Immature natural killer cell (primary cell): ENCODE measurements around the gene P3H1. TPM values are rescaled to one million over a fixed set of nuclear protein-coding genes. Genes with fewer than 3 reads are reported as not detected.

ENCODE experiments used
- DNase-seq, 3 donors: peaks; one replicate each; pipeline ENCODE4 v3.0.0; 2022; ENCODE audit warnings: mixed read lengths in 1 of 3
- H3K27ac Mint-ChIP-seq, 6 donors: one replicate each; pipeline ENCODE4 v1.8.0; 2020; ENCODE audit warnings: mixed read lengths in 6 of 6, mild to moderate bottlenecking in 5 of 6, inconsistent platforms in 4 of 6, moderate library complexity in 3 of 6
- H3K27me3 Mint-ChIP-seq, 3 donors: one replicate each; pipeline ENCODE4 v1.8.0; 2020 to 2021; ENCODE audit warnings: low read depth in 3 of 3, mild to moderate bottlenecking in 3 of 3, mixed read lengths in 3 of 3, moderate library complexity in 3 of 3, inconsistent platforms in 1 of 3
- H3K36me3 Mint-ChIP-seq, 3 donors: one replicate each; pipeline ENCODE4 v1.8.0; 2020; ENCODE audit warnings: mixed read lengths in 3 of 3, inconsistent platforms in 2 of 3, mild to moderate bottlenecking in 2 of 3
- H3K4me1 Mint-ChIP-seq, 2 donors: one replicate each; pipeline ENCODE4 v1.8.0; 2020; ENCODE audit warnings: inconsistent platforms in 2 of 2, mild to moderate bottlenecking in 2 of 2, mixed read lengths in 2 of 2, moderate library complexity in 1 of 2
- H3K4me3 Mint-ChIP-seq, 5 donors: one replicate each; pipeline ENCODE4 v1.8.0; 2020; ENCODE audit warnings: mild to moderate bottlenecking in 5 of 5, mixed read lengths in 5 of 5, inconsistent platforms in 3 of 5, moderate library complexity in 3 of 5
- H3K9me3 Mint-ChIP-seq, 6 donors: one replicate each; pipeline ENCODE4 v1.8.0; 2020; ENCODE audit warnings: mild to moderate bottlenecking in 6 of 6, mixed read lengths in 6 of 6, inconsistent platforms in 4 of 6, moderate library complexity in 3 of 6
- polyA plus RNA-seq, 3 donors: library from polyadenylated mRNA; unstranded; fragments of 300-500 nt; fragmentation: Illumina TruSeq; gene quantifications; one replicate each; pipeline ENCODE4 v1.2.3, GENCODE V29; 2021

Gene P3H1
- polyA plus RNA-seq, 3 donors from 2014 or later = 11.8 to 20.8 (median 17.3) TPM

DNA sequence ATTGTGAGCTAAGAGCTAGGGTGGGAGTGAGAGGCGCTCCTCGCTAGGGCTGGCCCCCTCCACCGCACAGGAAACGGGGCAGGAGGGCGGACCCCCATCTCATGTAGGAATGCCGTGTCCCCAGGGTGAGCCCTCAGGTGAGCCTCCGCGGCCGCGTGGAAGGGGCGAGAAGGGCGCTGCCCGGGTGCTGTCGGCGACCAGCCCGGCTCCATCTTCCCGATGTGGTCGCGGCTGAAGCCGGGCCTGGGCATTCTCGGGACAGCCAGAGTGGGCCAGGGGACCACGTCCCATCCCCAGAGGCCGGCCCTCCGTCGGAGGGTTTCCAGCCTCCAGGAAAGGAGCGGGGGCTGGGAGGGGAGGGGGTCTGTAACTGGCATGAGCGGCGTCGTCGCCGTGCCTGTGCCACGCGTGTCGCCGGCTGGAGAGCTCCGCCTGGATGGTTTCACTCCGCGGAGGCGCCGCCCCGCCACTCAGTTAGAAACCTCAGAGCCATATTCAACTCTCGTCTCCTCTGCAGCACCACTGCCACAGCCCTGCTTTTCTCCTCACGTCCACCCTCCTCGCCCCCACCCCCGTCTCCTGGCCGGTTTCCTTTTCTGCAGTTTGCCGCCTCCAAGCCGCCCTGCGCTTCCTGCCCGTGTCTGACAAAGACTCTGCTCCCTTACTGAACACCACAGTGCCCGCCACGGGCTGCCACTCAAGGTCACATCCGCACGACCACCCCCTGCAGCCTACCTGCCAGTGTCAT lies 18.3 kb upstream of the P3H1 start, which contains the start of gene TMEM269:
Gene TMEM269 (plus strand): TSS at position 46 of the 748 bp plus-strand sequence. CDS start 4,903 bp downstream, outside the sequence.
- Mint-ChIP-seq H3K27ac (peak within 1 kb of the TSS; percentile 56 to 79 (median 64)), H3K9me3 (no peaks in the 10 kb centered on the region), H3K36me3 (peaks cover 4 to 9% (median 4%) of the 10 kb centered on the region in 3 donors), H3K27me3 (peaks cover 0 to 5% (median 2%) of the 10 kb centered on the region in 3 donors), H3K4me3 (peak within 1 kb of the TSS; percentile 77 to 89 (median 83)), H3K4me1 (peaks cover 13 to 21% of the 10 kb centered on the region in 2 donors)
- DNase-seq = peak; percentile 41 to 46 (median 45)

DNA sequence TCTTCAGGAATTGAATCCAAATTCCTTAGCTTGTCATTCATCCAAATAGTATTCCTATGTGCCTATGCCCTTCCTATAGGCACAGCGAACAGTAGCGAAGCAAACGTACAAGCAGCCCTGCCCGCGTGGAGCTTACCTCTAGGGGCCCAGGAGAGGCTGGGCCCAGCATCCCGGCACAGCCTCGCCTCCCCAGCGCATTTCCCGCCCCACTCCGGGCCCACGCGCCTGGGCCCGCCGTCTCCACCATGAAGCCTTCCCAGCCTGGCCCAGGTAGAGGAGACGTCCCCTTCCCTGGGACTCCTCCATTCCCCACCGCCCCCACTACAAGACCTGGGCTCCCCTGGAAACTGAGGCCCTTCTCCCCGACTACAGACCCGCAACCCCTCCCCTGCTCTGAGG lies 17.7 kb upstream of the P3H1 start:
- Mint-ChIP-seq H3K4me1 (peaks cover 13 to 27% of the 10 kb centered on the region in 2 donors), H3K4me3 (peak overlapping the region; percentile 25 to 83 (median 40)), H3K27me3 (peaks cover 0 to 3% (median 2%) of the 10 kb centered on the region in 3 donors), H3K27ac (peak overlapping the region in 1 of 6 donors; percentile 51), H3K9me3 (no peaks in the 10 kb centered on the region), H3K36me3 (peaks cover 4 to 9% (median 4%) of the 10 kb centered on the region in 3 donors)
- DNase-seq = no peak

DNA sequence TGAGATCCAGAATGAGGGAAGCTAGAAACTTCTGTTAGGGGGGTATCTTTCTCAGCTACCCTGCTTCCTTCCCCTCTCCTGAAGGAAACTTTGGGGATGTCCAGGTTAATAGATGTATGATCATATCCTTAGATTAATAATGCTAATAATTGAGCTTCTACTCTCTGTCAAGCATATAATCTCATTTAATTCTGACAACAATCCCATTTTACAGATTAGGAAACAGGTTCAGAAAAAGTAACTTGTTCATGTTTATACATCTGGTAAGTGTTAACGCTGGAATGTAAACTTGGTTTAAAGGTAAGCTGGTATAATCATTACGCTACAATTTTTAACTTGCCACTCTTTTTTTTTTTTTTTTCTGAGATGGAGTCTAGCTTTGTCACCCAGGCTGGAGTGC lies 16.3 kb upstream of the P3H1 start:
- Mint-ChIP-seq H3K27ac (no peak overlapping the region), H3K4me1 (peaks cover 17 to 29% of the 10 kb centered on the region in 2 donors), H3K4me3 (no peak overlapping the region), H3K9me3 (no peaks in the 10 kb centered on the region), H3K27me3 (peaks cover 0 to 2% (median 2%) of the 10 kb centered on the region in 3 donors), H3K36me3 (peaks cover 4 to 14% (median 11%) of the 10 kb centered on the region in 3 donors)
- no peak for DNase-seq

DNA sequence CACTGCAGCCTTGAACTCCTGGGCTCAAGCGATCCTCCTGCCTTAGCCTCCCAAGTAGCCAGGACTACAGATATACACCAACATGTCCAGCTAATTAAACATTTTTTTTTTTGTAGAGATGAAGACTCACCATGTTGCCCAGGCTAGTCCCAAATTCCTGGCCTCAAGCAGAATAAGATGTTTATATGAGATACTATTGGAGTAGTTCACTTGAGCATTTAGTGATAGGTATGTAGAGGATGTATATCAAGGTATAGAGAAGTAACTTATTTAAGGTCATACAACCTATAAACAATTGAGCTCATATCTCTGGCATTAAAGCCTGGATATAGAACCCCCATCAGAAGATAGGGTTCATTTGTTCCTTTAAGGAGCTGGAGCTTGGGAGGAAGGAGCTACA lies 13.3 kb upstream of the P3H1 start:
- DNase-seq = no peak

DNA sequence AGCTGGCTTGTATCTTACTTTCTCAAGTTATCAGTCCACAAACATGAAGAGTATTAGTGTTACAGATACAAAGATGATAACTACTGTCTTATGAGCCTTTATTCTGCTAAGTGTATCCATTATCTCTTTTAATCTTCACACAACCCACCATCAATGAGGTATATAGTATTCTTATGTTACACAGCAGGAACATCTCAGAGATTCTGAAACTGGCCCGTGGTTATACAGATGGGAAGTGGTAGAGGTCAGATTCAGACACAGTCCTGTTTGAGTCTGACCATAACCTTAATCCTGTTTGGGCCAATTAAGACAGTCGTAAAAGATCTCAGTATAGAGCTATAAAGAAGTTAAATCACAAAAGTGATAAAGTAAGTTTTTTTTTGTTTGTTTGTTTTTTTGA lies 12.9 kb upstream of the P3H1 start:
- Mint-ChIP-seq H3K4me3 (no peak overlapping the region), H3K27ac (peak overlapping the region in 1 of 6 donors; percentile 5), H3K27me3 (peaks cover 0 to 2% (median 0%) of the 10 kb centered on the region in 3 donors), H3K36me3 (peaks cover 15 to 40% (median 19%) of the 10 kb centered on the region in 3 donors), H3K4me1 (peaks cover 11 to 17% of the 10 kb centered on the region in 2 donors), H3K9me3 (no peaks in the 10 kb centered on the region)
- DNase-seq = no peak

More for the DNA sequence above, 13.3 kb upstream of the P3H1 start:
- peaks cover 15 to 36% (median 19%) of the 10 kb centered on the region in 3 donors for H3K36me3 Mint-ChIP-seq
- peaks cover 12 to 19% of the 10 kb centered on the region in 2 donors for H3K4me1 Mint-ChIP-seq
- H3K4me3 Mint-ChIP-seq = no peak overlapping the region
- no peak overlapping the region for H3K27ac Mint-ChIP-seq
- no peaks in the 10 kb centered on the region for H3K9me3 Mint-ChIP-seq
- peaks cover 0 to 2% (median 0%) of the 10 kb centered on the region in 3 donors for H3K27me3 Mint-ChIP-seq

DNA sequence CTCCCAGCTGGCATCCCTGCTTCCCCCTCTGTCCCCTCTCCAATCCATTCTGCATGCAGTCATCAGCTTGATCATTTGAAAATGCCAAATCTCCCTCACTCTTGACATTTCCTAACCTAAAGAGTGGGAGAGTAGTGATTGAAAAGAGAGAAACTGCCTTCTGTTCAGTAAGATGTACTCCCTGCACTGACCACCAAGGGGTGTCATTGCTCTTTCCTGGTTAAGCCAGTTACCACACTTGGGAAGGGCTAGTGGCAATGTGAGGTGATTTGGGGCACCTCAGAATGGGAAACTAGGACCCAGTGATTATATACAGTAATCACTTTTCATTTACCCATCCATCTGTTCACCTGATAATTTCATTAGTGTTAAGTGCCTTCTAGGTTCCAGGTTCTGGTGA lies 11.0 kb upstream of the P3H1 start:
- H3K4me1 Mint-ChIP-seq = peaks cover 11 to 14% of the 10 kb centered on the region in 2 donors
- no peaks in the 10 kb centered on the region for H3K9me3 Mint-ChIP-seq
- H3K36me3 Mint-ChIP-seq = peaks cover 15 to 46% (median 19%) of the 10 kb centered on the region in 3 donors
- peaks cover 0 to 2% (median 0%) of the 10 kb centered on the region in 3 donors for H3K27me3 Mint-ChIP-seq
- H3K4me3 Mint-ChIP-seq = no peak overlapping the region
- DNase-seq = peak in 2 of 3 donors; percentile 7 to 17
- H3K27ac Mint-ChIP-seq = peak overlapping the region in 1 of 6 donors; percentile 56

DNA sequence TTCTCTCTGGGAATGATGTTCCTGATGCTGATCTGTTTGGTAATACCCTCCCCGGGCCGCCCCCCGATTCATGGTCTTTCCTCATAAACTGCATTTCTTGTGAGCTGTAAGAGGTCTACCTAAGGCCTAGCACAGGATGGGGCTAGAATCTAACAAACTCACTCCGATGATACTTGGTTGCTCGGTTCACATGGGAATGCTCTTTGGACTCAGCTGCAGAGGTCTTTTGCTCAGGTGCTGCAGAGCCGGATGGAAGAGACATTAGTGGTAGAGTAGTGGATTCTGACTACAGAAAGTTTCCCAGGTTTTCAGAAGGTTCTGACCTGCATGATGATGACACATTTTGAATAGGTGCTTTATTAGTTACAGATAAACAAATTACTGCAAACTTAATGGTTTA lies 9.7 kb upstream of the P3H1 start:
- H3K27me3 Mint-ChIP-seq = no peaks in the 10 kb centered on the region
- DNase-seq = no peak
- H3K9me3 Mint-ChIP-seq = no peaks in the 10 kb centered on the region
- H3K27ac Mint-ChIP-seq = peak overlapping the region in 2 of 6 donors; percentile 2 to 71
- peaks cover 11 to 43% (median 16%) of the 10 kb centered on the region in 3 donors for H3K36me3 Mint-ChIP-seq
- H3K4me1 Mint-ChIP-seq = peaks cover 16 to 22% of the 10 kb centered on the region in 2 donors
- no peak overlapping the region for H3K4me3 Mint-ChIP-seq

DNA sequence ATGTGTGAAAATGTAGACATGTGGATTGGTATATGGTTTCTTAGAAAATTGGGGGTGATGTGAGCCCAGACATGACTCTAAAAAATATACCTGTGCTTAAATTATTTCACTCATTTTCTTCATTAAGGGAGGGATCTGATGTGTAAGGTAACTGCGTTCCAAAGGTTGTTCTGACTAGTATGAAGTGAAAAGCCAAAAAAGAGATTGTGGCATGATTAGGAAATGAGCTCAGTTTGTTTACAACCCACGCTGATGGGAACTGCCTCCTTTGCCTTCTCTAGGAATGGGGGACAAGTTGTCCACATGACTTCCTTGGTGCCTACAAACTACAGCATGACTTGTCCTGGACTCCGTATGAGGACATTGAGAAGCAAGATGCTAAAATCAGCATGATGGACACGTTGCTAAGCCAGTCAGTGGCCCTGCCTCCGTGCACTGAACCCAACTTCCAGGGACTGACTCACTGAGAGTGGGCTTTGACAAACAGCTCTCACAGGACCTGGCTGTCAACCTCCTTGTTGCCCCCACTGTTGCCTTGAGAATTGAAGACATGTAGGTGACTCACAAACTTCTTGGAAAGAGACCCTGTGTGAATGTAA lies 8.2 kb upstream of the P3H1 start:
- Mint-ChIP-seq H3K4me3 (no peak overlapping the region), H3K4me1 (peaks cover 20 to 33% of the 10 kb centered on the region in 2 donors), H3K27me3 (no peaks in the 10 kb centered on the region), H3K27ac (peak overlapping the region in 1 of 6 donors; percentile 2), H3K36me3 (peaks cover 11 to 38% (median 21%) of the 10 kb centered on the region in 3 donors), H3K9me3 (no peaks in the 10 kb centered on the region)
- no peak for DNase-seq

DNA sequence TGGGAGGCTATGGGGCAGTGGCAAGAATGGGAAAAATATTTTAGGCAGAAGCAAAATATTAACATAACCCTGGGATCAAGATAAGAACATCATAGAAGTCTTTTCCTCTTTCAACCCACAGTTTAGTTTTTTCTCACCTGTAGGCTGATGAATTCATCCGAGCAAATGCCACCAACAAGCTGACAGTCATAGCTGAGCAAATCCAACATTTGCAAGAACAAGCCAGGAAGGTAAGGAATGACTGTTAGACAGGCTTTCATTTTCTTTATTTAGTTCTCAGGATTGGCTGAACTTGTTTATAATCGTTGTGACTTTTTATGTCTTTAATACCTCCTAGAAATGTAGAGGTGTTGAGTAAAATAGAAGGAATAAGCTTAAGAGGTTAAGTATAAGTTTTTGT lies 6.6 kb upstream of the P3H1 start:
- Mint-ChIP-seq H3K4me1 (peaks cover 31 to 34% of the 10 kb centered on the region in 2 donors), H3K4me3 (no peak overlapping the region), H3K27ac (peak overlapping the region in 1 of 6 donors; percentile 45), H3K9me3 (no peaks in the 10 kb centered on the region), H3K36me3 (peaks cover 11 to 34% (median 17%) of the 10 kb centered on the region in 3 donors), H3K27me3 (no peaks in the 10 kb centered on the region)
- DNase-seq = no peak

DNA sequence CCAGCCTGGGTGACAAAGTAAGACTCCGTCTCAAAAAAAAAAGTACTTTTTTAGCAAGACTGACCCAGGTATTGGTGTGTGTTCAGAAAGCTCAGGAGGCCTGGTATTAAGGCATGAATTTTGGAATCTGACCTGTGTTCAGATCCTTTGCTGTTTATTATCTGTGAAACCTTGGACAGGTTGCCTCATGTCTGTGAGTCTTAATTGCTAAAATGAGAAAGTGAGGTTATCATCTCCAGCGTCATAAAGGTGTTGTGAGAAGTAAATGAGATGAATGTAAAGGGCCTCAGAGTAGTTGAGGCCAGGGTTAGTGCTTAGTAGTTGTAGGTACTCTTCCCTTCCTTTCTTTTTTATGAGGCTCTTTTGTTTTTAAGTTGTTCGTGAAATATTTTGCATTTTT lies 3.0 kb upstream of the P3H1 start:
- H3K9me3 Mint-ChIP-seq = no peaks in the 10 kb centered on the region
- peaks cover 0 to 5% (median 2%) of the 10 kb centered on the region in 3 donors for H3K27me3 Mint-ChIP-seq
- H3K27ac Mint-ChIP-seq = no peak overlapping the region
- H3K4me3 Mint-ChIP-seq = peak overlapping the region in 3 of 5 donors; percentile 22 to 46 (median 42)
- peaks cover 40 to 49% of the 10 kb centered on the region in 2 donors for H3K4me1 Mint-ChIP-seq
- DNase-seq = no peak
- peaks cover 0 to 7% (median 6%) of the 10 kb centered on the region in 3 donors for H3K36me3 Mint-ChIP-seq

DNA sequence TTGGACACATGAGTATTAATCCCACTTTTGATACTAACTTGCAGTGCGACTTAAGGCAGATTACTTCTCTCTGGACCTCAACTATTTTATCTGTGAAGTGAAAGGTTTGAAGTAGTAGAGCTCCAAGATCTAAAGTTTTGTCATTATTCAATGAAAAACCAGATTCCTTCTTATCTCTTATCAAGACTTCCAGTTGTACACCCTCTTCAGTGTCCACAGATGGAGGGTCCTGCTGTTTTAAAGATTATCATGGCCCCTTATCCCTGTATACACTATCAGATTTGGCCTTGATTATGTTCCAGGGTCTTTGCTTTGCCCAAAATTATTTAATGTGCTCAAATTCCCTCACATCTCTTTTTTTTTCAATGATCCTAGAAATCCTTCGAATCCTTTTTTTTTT lies 1.3 kb upstream of the P3H1 start:
- Mint-ChIP-seq H3K36me3 (peaks cover 0 to 6% (median 3%) of the 10 kb centered on the region in 3 donors), H3K27me3 (peaks cover 0 to 5% (median 2%) of the 10 kb centered on the region in 3 donors), H3K4me1 (peaks cover 40 to 46% of the 10 kb centered on the region in 2 donors), H3K27ac (peak overlapping the region in 4 of 6 donors; percentile 83 to 94 (median 89)), H3K9me3 (no peaks in the 10 kb centered on the region), H3K4me3 (peak overlapping the region in 3 of 5 donors; percentile 21 to 94 (median 92))
- no peak for DNase-seq

DNA sequence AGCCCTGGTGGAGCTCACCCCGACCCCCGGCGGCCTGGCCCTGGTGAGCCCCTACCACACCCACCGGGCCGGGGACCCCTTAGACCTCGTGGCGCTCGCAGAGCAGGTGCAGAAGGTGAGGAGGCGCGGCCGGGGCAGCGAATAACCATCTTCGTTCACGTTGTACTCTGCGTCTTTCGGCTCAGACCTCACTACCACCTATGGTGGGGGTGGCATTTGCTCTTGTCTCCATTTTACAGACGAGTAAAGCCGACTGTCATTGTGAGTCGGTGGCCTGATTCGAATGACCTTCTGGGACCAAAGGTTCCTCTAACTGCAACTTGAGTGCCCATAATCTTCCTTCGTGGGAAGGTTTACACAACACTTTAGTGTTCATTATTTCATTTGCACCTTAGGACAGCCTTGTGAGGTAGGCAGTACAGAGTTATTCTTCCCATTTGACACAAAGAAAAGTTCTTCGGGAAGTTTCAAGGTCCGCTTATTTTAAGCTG lies 727 bp upstream of the P3H1 start:
- Mint-ChIP-seq H3K27me3 (peaks cover 0 to 5% (median 2%) of the 10 kb centered on the region in 3 donors), H3K36me3 (peaks cover 0 to 6% (median 0%) of the 10 kb centered on the region in 3 donors), H3K4me1 (peaks cover 37 to 41% of the 10 kb centered on the region in 2 donors), H3K4me3 (peak overlapping the region in 2 of 5 donors; percentile 92 to 94), H3K27ac (peak overlapping the region in 5 of 6 donors; percentile 83 to 94 (median 89)), H3K9me3 (no peaks in the 10 kb centered on the region)
- DNase-seq = no peak

DNA sequence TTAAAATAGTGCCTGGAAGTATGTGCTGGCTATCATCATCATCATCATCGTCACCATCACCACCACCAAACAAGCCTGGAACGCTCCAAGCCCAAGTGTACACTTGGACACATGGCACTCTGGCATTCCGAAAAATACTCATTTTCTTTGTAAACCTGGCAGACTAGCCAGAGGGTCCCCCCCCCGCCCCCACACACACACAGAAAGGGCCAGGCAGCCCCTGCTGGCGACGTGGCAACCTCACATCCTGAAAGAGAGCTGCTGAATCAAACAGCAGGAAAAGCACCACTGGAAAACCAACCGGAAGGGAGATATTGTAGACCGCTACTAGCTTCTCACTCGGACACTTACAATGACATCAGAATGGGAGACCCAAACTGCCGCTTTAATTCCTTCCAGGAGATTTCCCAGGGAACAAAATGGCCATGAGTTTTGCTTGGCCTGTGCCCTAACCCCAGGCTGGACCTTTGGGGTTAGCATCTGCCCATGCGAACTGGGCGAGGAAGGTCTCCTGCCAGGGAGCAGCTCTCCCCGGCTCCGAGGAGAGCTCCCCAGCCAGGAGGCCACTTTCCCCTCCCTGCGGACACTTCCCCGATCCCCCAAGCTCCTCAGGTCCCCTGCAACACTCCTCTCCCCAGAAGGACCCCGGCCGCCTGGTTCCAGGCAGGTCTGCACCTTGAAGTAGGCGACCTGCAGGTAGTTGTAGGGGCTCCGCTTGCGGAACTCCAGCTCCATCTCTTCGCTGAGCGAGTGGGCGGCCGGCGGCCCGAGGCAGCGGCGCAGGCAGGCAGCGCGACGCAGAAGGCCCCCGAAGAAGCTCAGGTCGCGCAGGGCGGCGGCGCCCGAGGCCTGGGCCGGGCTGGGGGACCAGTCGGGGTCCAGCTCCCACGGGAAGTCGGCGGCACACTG lies 742 bp downstream of the P3H1 start:
- Mint-ChIP-seq H3K36me3 (peaks cover 0 to 6% (median 5%) of the 10 kb centered on the region in 3 donors), H3K27ac (peak overlapping the region in 1 of 6 donors; percentile 3), H3K4me3 (no peak overlapping the region), H3K4me1 (peaks cover 33% of the 10 kb centered on the region in 2 donors), H3K9me3 (no peaks in the 10 kb centered on the region), H3K27me3 (peaks cover 0 to 5% (median 2%) of the 10 kb centered on the region in 3 donors)
- peak in 2 of 3 donors; percentile 8 to 15 for DNase-seq
